GF-D8 (cell line): ENCODE results near the gene CELSR3.

Source experiments
- DNase-seq: peaks from one replicate; lab custom pipeline; 2025; lab: John Stamatoyannopoulos, UW

Gene CELSR3

GRCh38 chr3:48599509-48600285 is 63.0 kb downstream of the CELSR3 start:
- DNase-seq = no peak

GRCh38 chr3:48599077-48599501 is 63.6 kb downstream of the CELSR3 start:
- no peak for DNase-seq

GRCh38 chr3:48598323-48599076 is 64.2 kb downstream of the CELSR3 start:
- DNase-seq = no peak

- no peak for DNase-seq
Observed at GRCh38 chr3:48597408-48597800, 65.3 kb downstream of the CELSR3 start.

GRCh38 chr3:48596676-48597407 is 65.8 kb downstream of the CELSR3 start:
- no peak for DNase-seq

- no peak for DNase-seq
Observed at GRCh38 chr3:48596157-48596556, 66.5 kb downstream of the CELSR3 start.

- no peak for DNase-seq
Observed at GRCh38 chr3:48595526-48596121, 67.1 kb downstream of the CELSR3 start.

GRCh38 chr3:48595075-48595525 is 67.6 kb downstream of the CELSR3 start, which contains the start of gene COL7A1:
COL7A1 (minus strand) TSS chr3:48595329; CDS start chr3:48595159, 170 bp downstream.
- DNase-seq = no peak

- no peak for DNase-seq
Observed at GRCh38 chr3:48594417-48595049, 68.2 kb downstream of the CELSR3 start.

GRCh38 chr3:48593337-48593736 is 69.3 kb downstream of the CELSR3 start:
- no peak for DNase-seq

GRCh38 chr3:48592519-48593087 is 70.1 kb downstream of the CELSR3 start:
- DNase-seq = no peak

- DNase-seq = no peak
Observed at GRCh38 chr3:48591886-48592518, 70.7 kb downstream of the CELSR3 start.

GRCh38 chr3:48591436-48591835 is 71.2 kb downstream of the CELSR3 start:
- DNase-seq = no peak

- no peak for DNase-seq
Observed at GRCh38 chr3:48588230-48588629, 74.5 kb downstream of the CELSR3 start.

- no peak for DNase-seq
Observed at GRCh38 chr3:48587686-48588085, 75.0 kb downstream of the CELSR3 start.
